Measurements from ENCODE around the gene MAP7D1. TPM values are rescaled to one million over a fixed set of nuclear protein-coding genes. Genes with fewer than 3 reads are reported as not detected.
A peak's percentile ranks its signal among the peaks of the same experiment; 100 is the strongest.

The MAP7D1 gene
- total and polyA plus RNA-seq, 2 of the 13 experiments (the other 11 are each of a cell fraction or from before 2014, with no cell fraction given): 5.6 to 7.2 TPM

GRCh38 chr1:36155408-36156328 is at the start of gene MAP7D1 (continued):
- no peak for TF ChIP-seq ATF1 (CRISPR knock-in tag; IDR thresholded peaks at IDR 0.05)
- TF ChIP-seq ZNF761 (CRISPR knock-in tag; conservative IDR thresholded peaks at IDR 0.05): no peak
- no peak for TF ChIP-seq KLF15 (CRISPR knock-in tag; IDR thresholded peaks at IDR 0.05; ENCODE audit: borderline replicate concordance)
- peak; percentile 52 for TF ChIP-seq ZFX (CRISPR knock-in tag; IDR thresholded peaks at IDR 0.05; ENCODE audit: low read depth)
- peak; percentile 22; the same call in 1 of the 2 replicates for TF ChIP-seq FOXA3 (CRISPR knock-in tag; IDR thresholded peaks at IDR 0.05)
- TF ChIP-seq SATB2 (CRISPR knock-in tag; IDR thresholded peaks at IDR 0.05): no peak
- no peak for TF ChIP-seq PREB (CRISPR knock-in tag; IDR thresholded peaks at IDR 0.05)
- no peak for TF ChIP-seq NR3C1 (CRISPR knock-in tag; IDR thresholded peaks at IDR 0.05)
- TF ChIP-seq ZNF687 (CRISPR knock-in tag; IDR thresholded peaks at IDR 0.05): peak; percentile 47
- TF ChIP-seq HDAC1 (CRISPR knock-in tag; IDR thresholded peaks at IDR 0.05): peak; percentile 52; the same call in 1 of the 2 replicates
- no peak for TF ChIP-seq KDM6A (CRISPR knock-in tag; IDR thresholded peaks at IDR 0.05; ENCODE audit: low read depth)
- no peak for TF ChIP-seq ZC3H13 (CRISPR knock-in tag; IDR thresholded peaks at IDR 0.05)
- TF ChIP-seq, protein P1, sequence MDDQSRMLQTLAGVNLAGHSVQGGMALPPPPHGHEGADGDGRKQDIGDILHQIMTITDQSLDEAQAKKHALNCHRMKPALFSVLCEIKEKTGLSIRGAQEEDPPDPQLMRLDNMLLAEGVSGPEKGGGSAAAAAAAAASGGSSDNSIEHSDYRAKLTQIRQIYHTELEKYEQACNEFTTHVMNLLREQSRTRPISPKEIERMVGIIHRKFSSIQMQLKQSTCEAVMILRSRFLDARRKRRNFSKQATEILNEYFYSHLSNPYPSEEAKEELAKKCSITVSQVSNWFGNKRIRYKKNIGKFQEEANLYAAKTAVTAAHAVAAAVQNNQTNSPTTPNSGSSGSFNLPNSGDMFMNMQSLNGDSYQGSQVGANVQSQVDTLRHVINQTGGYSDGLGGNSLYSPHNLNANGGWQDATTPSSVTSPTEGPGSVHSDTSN (CRISPR knock-in tag; IDR thresholded peaks at IDR 0.05; ENCODE audit: borderline replicate concordance): no peak
- TF ChIP-seq KDM1A (CRISPR knock-in tag; IDR thresholded peaks at IDR 0.05): no peak
- peak; percentile 50; the same call in 1 of the 2 replicates for TF ChIP-seq ZNF614 (CRISPR knock-in tag; IDR thresholded peaks at IDR 0.05; ENCODE audit: borderline replicate concordance)
- no peak for TF ChIP-seq MAFG (CRISPR knock-in tag; IDR thresholded peaks at IDR 0.05)
- no peak for TF ChIP-seq ZNF350 (CRISPR knock-in tag; IDR thresholded peaks at IDR 0.05; ENCODE audit: borderline replicate concordance, low read depth)
- no peak for TF ChIP-seq ZNF432 (CRISPR knock-in tag; IDR thresholded peaks at IDR 0.05; ENCODE audit: borderline replicate concordance)
- no peak for TF ChIP-seq ARNT (IDR thresholded peaks at IDR 0.05)
- 0 out of 2 replicates have a peak, but pooled peaks have one; percentile 44 for TF ChIP-seq DR1 (CRISPR knock-in tag; IDR thresholded peaks at IDR 0.05)
- TF ChIP-seq, protein P2, sequence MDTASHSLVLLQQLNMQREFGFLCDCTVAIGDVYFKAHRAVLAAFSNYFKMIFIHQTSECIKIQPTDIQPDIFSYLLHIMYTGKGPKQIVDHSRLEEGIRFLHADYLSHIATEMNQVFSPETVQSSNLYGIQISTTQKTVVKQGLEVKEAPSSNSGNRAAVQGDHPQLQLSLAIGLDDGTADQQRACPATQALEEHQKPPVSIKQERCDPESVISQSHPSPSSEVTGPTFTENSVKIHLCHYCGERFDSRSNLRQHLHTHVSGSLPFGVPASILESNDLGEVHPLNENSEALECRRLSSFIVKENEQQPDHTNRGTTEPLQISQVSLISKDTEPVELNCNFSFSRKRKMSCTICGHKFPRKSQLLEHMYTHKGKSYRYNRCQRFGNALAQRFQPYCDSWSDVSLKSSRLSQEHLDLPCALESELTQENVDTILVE (CRISPR knock-in tag; IDR thresholded peaks at IDR 0.05): 0 out of 2 replicates have a peak, but pooled peaks have one; percentile 39
- 0 out of 2 replicates have a peak, but pooled peaks have one; percentile 19 for TF ChIP-seq ZNF598 (CRISPR knock-in tag; IDR thresholded peaks at IDR 0.05; ENCODE audit: borderline replicate concordance)
- TF ChIP-seq NFIB (CRISPR knock-in tag; IDR thresholded peaks at IDR 0.05; ENCODE audit: borderline replicate concordance): no peak
